Gastroesophageal sphincter (tissue), 3 donors: ENCODE results near the gene PNLDC1.

Experiments used
- CTCF ChIP-seq, 4 experiments: fragments of 200-600 bp in 2 of 4; fragments of 450-650 bp in 2 of 4; sonication (generic) in 1 of 4; IDR thresholded peaks; one replicate each; pipeline ENCODE4 v1.5.1; 2017 to 2019; ENCODE audit warnings: antibody characterized with exemption in 4 of 4, mild to moderate bottlenecking in 2 of 4, moderate library complexity in 2 of 4
- EP300 ChIP-seq: sonication (generic); formaldehyde crosslinking; IDR thresholded peaks from one replicate; pipeline ENCODE4 v1.6.1; 2017; ENCODE audit warnings: antibody characterized with exemption, mild to moderate bottlenecking
- POLR2A ChIP-seq, 2 donors: fragments of 450-650 bp; IDR thresholded peaks; one replicate each; pipeline ENCODE4 v1.6.1; 2017; ENCODE audit warnings: antibody characterized with exemption in 2 of 2, mild to moderate bottlenecking in 2 of 2, moderate library complexity in 1 of 2
- POLR2AphosphoS5 ChIP-seq: sonication (generic); formaldehyde crosslinking; IDR thresholded peaks from one replicate; pipeline ENCODE4 v1.6.1; 2017; ENCODE audit warnings: antibody characterized with exemption

- no peak for TF ChIP-seq POLR2AphosphoS5
- no peak for TF ChIP-seq CTCF (IDR thresholded peaks at IDR 0.05)
- no peak for TF ChIP-seq POLR2A (IDR thresholded peaks at IDR 0.05)
- TF ChIP-seq EP300, result no peak
These were observed 48.6 kb upstream of the PNLDC1 start for GRCh38 chr6:159751448-159751847.
